GM12872 (cell line): ENCODE results near the gene KLHL29.

Source experiments
- TF ChIP-seq, protein P1 (sequence below): IDR thresholded peaks from 3 replicates; pipeline ENCODE4 v1.5.1; 2011; ENCODE audit warnings: low read depth, mild to moderate bottlenecking, low read length, moderate library complexity; ENCODE audit not compliant: insufficient read depth

The KLHL29 gene

DNA sequence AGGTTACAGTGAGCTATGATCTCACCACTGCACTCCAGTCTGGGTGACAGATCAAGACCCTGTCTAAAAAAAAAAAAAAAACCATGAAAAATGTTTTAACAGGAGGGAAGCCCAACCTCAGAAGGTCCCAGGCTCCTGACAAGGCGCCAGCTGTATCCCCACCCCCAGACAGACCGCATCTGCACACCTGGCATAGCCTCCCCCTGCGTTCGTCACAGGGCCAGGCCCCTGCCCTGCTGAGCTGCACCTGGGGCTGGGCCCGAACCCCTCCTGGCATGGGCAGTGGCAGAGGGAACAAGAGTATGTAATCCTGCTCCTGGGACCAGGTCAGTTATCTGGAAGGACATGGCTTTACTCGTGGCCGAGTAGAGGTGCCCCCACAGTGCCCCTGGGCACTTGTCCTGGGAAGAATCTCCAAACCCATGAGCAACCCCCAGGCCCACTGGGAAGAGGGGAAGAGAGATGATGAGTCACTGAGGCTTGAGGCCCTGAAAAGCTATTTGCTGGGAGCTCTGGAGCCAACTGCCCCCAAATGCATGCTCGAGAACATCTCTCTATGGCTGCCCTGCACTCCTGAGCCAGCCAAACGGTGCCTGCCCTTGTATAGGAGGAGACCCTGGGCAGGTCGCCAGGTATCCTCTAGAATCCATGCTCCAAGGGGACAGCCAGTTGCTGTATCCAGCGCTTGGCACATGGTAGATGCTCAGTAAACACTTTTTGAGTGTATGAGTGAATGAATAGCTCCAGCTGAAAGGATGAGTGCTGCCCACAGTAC is 276.5 kb downstream of the KLHL29 start:
- TF ChIP-seq, protein P1, sequence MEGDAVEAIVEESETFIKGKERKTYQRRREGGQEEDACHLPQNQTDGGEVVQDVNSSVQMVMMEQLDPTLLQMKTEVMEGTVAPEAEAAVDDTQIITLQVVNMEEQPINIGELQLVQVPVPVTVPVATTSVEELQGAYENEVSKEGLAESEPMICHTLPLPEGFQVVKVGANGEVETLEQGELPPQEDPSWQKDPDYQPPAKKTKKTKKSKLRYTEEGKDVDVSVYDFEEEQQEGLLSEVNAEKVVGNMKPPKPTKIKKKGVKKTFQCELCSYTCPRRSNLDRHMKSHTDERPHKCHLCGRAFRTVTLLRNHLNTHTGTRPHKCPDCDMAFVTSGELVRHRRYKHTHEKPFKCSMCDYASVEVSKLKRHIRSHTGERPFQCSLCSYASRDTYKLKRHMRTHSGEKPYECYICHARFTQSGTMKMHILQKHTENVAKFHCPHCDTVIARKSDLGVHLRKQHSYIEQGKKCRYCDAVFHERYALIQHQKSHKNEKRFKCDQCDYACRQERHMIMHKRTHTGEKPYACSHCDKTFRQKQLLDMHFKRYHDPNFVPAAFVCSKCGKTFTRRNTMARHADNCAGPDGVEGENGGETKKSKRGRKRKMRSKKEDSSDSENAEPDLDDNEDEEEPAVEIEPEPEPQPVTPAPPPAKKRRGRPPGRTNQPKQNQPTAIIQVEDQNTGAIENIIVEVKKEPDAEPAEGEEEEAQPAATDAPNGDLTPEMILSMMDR, result no peak

DNA sequence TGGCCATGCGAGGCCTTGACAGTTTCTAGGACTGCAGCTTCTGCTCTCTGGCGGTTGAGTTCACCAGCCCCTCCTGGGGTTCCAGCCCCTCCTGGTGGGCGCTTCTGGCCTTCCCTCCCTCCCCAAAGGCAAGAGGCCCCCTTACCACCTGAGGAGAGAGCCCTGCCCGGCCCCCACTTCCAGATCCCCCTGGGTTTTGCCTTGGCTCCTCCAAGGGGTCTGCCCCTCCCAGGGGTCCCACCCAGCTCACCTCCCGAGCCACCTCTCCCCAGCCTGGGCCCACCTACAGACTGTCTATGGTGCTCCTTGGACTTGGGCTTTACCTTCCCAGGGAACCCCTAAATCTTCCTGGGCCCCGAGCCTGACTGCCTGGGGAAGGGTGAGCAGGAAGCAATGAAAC is 277.5 kb downstream of the KLHL29 start:
- TF ChIP-seq, protein P1, result no peak

DNA sequence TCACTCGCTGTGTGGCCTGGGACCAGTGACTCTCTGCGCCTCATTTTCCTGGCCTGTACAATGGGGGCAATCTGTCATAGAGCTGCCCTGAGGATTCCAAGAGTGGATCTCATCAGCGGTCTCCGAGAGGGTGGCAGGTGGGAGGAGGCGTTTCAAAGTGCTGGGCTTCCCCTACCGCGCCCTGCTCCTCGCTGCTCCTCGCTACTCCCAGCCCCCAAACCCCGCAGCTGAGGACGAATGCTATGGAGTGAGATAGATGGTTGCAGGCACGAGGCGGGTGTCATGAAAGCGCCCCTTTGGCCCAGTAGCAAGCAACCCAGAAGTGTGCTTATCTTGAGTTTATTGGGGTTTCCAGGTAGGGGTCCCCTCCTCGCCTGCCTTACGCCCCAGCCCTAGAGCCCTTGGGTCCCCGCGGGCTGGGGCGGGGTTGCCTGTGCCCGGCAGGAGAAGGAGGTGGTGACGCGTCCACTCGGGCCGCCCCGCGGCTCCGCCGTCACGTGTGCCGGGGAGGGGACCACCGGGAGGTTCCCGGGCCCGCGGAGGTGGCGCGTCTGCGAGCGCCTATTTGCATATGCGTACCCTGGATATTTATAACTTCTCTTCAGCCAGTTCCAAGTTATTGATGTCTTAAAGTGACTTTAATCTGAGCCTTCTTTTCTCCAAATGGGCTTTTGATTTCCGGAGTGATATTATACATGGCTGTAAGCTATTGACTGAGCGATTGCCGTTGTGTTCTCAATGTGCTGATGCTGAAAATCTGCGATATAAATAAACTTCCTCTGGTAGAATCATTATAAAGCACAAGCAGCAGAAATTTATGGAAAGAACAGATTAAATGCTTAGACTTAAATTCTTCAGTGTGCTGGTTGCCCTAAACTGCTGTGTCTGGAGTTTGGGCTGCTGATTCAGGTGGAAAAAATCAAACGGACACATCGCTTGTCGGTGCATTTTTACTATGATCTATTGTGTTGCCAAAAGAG is 278.3 kb downstream of the KLHL29 start:
- TF ChIP-seq, protein P1, result no peak

DNA sequence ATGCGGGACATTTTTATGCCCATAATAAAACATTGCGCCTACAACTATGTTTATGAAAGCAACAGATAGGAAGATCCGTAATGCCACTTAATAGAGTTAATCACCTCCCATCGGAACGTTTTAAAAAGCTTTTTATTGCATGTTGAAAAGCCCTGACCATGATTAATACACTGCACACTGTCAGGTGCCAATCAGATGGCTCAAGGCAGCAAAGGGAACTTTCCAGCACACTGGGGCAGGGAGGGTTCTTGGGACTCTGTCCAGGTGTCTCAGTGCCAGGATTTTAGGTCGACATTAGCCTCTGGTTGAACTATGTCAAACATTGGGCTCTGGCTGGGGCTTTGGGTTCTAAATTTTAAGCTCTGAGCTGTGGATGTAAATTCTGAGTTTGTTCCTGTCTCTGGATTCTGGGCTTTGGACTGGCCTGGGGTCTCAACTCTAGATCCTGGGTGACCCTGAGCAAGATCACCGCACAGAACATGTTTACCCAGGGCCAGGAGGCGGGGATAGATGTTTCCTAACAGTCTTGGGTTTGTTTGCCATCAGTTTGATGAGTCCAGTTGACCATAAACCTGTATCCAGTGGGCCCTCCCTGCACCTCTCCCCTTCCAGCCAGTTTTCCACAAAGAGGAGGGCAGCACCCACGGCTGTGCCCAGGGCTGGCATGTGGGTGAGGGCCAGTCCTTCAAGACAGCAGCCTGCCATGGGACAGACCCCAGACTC is 279.2 kb downstream of the KLHL29 start:
- TF ChIP-seq, protein P1, result no peak

DNA sequence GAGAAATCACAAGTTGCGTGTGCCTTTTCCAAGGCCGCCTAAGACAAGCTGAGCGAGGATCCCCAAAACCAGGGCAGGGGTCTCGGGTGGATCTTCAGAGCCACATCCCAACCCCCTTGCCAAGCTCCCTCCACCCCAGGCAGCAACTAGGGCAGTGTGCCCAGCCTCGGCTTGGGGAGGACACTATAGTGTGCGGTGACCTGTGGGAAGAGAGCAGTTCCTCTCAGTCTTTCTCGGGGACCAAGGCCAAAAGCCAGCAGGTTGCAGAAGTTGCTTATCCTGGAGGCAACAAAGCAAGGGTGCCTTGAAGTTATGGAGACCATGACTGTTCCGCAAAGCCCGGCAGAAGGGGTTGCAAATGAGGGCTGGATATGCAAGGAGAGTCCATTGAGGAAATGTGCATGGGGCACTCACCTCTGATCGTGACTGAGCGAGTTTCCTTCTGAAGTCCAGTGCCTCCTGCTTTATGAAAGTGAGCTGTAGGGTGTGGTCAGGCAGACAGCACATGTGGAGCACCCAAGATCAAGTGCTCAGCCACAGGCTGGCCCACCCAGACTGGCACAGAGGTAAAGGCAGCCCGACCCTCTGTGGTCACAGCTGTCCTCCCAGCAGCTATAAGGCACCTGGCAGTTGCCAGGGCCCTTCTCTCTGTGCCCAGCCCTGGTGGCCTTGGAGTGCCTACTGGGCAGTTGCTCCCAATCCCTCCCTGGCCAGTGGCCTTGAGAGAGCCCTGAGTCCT is 281.4 kb downstream of the KLHL29 start:
- TF ChIP-seq, protein P1, result no peak

DNA sequence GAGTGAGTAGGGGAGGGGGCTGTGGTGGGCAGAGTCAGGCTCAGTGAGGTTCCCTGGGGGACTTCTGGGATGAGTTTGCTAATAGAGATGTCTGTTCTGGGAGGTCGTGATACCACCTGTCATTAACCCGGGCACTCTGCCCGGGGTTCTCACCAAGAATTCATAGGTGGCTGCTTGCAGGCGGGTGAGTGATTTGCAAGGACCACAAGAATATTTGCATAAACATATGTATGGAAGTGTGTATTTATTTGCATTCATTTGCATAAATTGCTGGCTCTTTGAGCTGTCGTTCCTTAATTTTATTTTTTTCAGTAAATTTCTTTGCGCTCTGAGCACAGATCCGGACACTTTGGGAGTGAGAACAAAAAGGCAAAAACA is 282.0 kb downstream of the KLHL29 start:
- TF ChIP-seq, protein P1, result no peak
